HCT116 (cell line): ENCODE data around the gene PPP1R1C. TPM values are rescaled to one million over a fixed set of nuclear protein-coding genes. Genes with fewer than 3 reads are reported as not detected.
"Not testable (repeated sequence)": the region's sequence is repeated elsewhere in the genome, so short reads cannot be mapped to it uniquely, and the experiment has no call there.

Experiments used
- ATAC-seq: fragments of 200-7000 bp; cut with Tn5 transposase; 2 replicates; pipeline ENCODE4 v1.9.1; 2020; ENCODE audit warnings: mild to moderate bottlenecking, moderate library complexity
- BruUV-seq: library from RNA; stranded (reverse); fragments of 400-500 nt; replicated peaks from 2 replicates; lab custom pipeline; 2021; lab: Mats Ljungman, UMichigan
- CTCF ChIA-PET: fragments of 300-600 bp; sonication (Branson Sonifier 250); formaldehyde crosslinking; loops from one replicate; lab custom pipeline; 2021; ENCODE audit warnings: antibody characterized with exemption; lab: Charles Lee
- POLR2A ChIA-PET: fragments of 300-600, 350-600 bp; sonication (Branson Sonifier 250); formaldehyde crosslinking; loops from one replicate; lab custom pipeline; 2021; ENCODE audit warnings: antibody characterized with exemption; lab: Charles Lee
- RAD21 ChIA-PET, 2 experiments: fragments of 300-600 bp; sonication (Branson Sonifier 250); formaldehyde crosslinking; loops; one replicate each; lab custom pipeline; 2023; ENCODE audit warnings: low total read pairs in 2 of 2; ENCODE audit not compliant: uncharacterized antibody in 2 of 2, unreplicated experiment in 2 of 2, low non-redundant PET in 1 of 2; lab: Charles Lee
- DNase-seq: peaks from one replicate; pipeline ENCODE4 v3.0.0-alpha.2; 2010; ENCODE audit warnings: low read depth, low spot score
- H2AFZ ChIP-seq: fragments of 200-600 bp; shearing (Covaris generic), sonication (generic); 2 replicates; pipeline ENCODE4 v1.6.1; 2017; ENCODE audit warnings: low read depth, mixed run types, mixed read lengths, antibody characterized with exemption, low read length; ENCODE audit not compliant: poor library complexity, severe bottlenecking
- H3K27ac ChIP-seq: 2 replicates; pipeline ENCODE4 v1.5.1; 2012; ENCODE audit warnings: low read depth, low read length
- H3K27me3 ChIP-seq: fragments of 200-600 bp; sonication (generic); 2 replicates; pipeline ENCODE4 v1.6.1; 2016; ENCODE audit warnings: mixed run types, low read length, mixed read lengths; ENCODE audit not compliant: insufficient read depth
- H3K36me3 ChIP-seq, 2 experiments: fragments of 200-500 bp in 1 of 2; fragments of 200-600 bp in 1 of 2; sonication (Bioruptor generic) in 1 of 2; sonication (generic) in 1 of 2; 2 replicates each; pipeline versions ENCODE4 v1.5.1 to v1.6.1; 2014 to 2016; ENCODE audit warnings: low read length in 2 of 2, inconsistent platforms in 1 of 2, mixed read lengths in 1 of 2, mixed run types in 1 of 2; ENCODE audit not compliant: insufficient read depth in 2 of 2, control insufficient read depth in 1 of 2
- H3K4me1 ChIP-seq, 2 experiments: fragments of 200-600 bp in 1 of 2; sonication (generic) in 1 of 2; 2 replicates each; pipeline versions ENCODE4 v1.5.1 to v1.6.1; 2012 to 2017; ENCODE audit warnings: low read length in 2 of 2, inconsistent platforms in 1 of 2, mild to moderate bottlenecking in 1 of 2, mixed read lengths in 1 of 2, mixed run types in 1 of 2, moderate library complexity in 1 of 2; ENCODE audit not compliant: insufficient read depth in 2 of 2, control insufficient read depth in 1 of 2
- H3K4me2 ChIP-seq: fragments of 200-600 bp; sonication (generic); 2 replicates; pipeline ENCODE4 v1.6.1; 2017; ENCODE audit warnings: mixed run types, low read length, mixed read lengths
- H3K4me3 ChIP-seq, 2 experiments: fragments of 200-600 bp in 1 of 2; sonication (generic) in 1 of 2; replicated peaks in 1 of 2; 2 replicates each; pipeline ENCODE4 v1.5.1; 2011 to 2016; ENCODE audit warnings: low read length in 2 of 2, control low read depth in 1 of 2, low read depth in 1 of 2, mild to moderate bottlenecking in 1 of 2, mixed read lengths in 1 of 2, mixed run types in 1 of 2
- H3K79me2 ChIP-seq: fragments of 200-600 bp; sonication (generic); 2 replicates; pipeline ENCODE4 v1.6.1; 2017; ENCODE audit warnings: mild to moderate bottlenecking, mixed run types, low read length, moderate library complexity, mixed read lengths; ENCODE audit not compliant: insufficient read depth
- H3K9ac ChIP-seq: fragments of 200-600 bp; sonication (generic); 2 replicates; pipeline ENCODE4 v1.6.1; 2016; ENCODE audit warnings: low read length, mixed read lengths
- H3K9me2 ChIP-seq: fragments of 200-600 bp; sonication (generic), shearing (Covaris generic); 2 replicates; pipeline ENCODE4 v1.6.1; 2017; ENCODE audit warnings: mixed run types, mild to moderate bottlenecking, moderate library complexity; ENCODE audit not compliant: insufficient read depth
- H3K9me3 ChIP-seq, 2 experiments: fragments of 200-500 bp in 1 of 2; fragments of 200-600 bp in 1 of 2; sonication (Bioruptor generic) in 1 of 2; sonication (generic) in 1 of 2; 2 replicates each; pipeline ENCODE4 v1.6.1; 2014 to 2017; ENCODE audit warnings: low read length in 2 of 2, mixed read lengths in 2 of 2, inconsistent platforms in 1 of 2, low read depth in 1 of 2, mild to moderate bottlenecking in 1 of 2, mixed run types in 1 of 2, moderate library complexity in 1 of 2; ENCODE audit not compliant: control insufficient read depth in 1 of 2, insufficient read depth in 1 of 2
- H4K20me1 ChIP-seq: fragments of 200-600 bp; sonication (generic), shearing (Covaris generic); 2 replicates; pipeline ENCODE4 v1.6.1; 2017; ENCODE audit warnings: mixed run types, mild to moderate bottlenecking, moderate library complexity; ENCODE audit not compliant: insufficient read depth
- ATF3 ChIP-seq: IDR thresholded peaks from 2 replicates; pipeline ENCODE4 v1.6.1; 2012
- CBX3 ChIP-seq: IDR thresholded peaks from 2 replicates; pipeline ENCODE4 v1.6.1; 2012; ENCODE audit warnings: low read depth
- CTCF ChIP-seq, 3 experiments: fragments of 200-600 bp in 1 of 3; sonication (generic) in 1 of 3; IDR thresholded peaks in 2 of 3; conservative IDR thresholded peaks in 1 of 3; 2 replicates each; pipeline ENCODE4 v1.5.1; 2012 to 2017; ENCODE audit warnings: low read depth in 2 of 3, low read length in 2 of 3, antibody characterized with exemption in 1 of 3, borderline replicate concordance in 1 of 3, control low read depth in 1 of 3, mild to moderate bottlenecking in 1 of 3, mixed read lengths in 1 of 3, mixed run types in 1 of 3, moderate library complexity in 1 of 3; ENCODE audit not compliant: insufficient read depth in 1 of 3
- EGR1 ChIP-seq: IDR thresholded peaks from 2 replicates; pipeline ENCODE4 v1.6.1; 2012; ENCODE audit warnings: low read depth
- ELF1 ChIP-seq: IDR thresholded peaks from 2 replicates; pipeline ENCODE4 v1.6.1; 2012; ENCODE audit warnings: low read depth, borderline replicate concordance
- POLR2AphosphoS5 ChIP-seq: IDR thresholded peaks from 2 replicates; pipeline ENCODE4 v1.6.1; 2011; ENCODE audit warnings: mild to moderate bottlenecking, low read depth, low read length, moderate library complexity
- RAD21 ChIP-seq: IDR thresholded peaks from 2 replicates; pipeline ENCODE4 v1.6.1; 2012; ENCODE audit warnings: low read depth, mild to moderate bottlenecking
- SIN3A ChIP-seq: IDR thresholded peaks from 2 replicates; pipeline ENCODE4 v1.6.1; 2012; ENCODE audit warnings: low read depth
- ZBTB33 ChIP-seq: IDR thresholded peaks from 2 replicates; pipeline ENCODE4 v1.6.1; 2011; ENCODE audit warnings: mild to moderate bottlenecking, low read length, moderate library complexity; ENCODE audit not compliant: insufficient replicate concordance; ENCODE audit errors: extremely low read depth
- ZNF274 ChIP-seq: fragments of 200-500 bp; sonication (Bioruptor generic); IDR thresholded peaks from 2 replicates; pipeline ENCODE4 v1.6.1; 2014; ENCODE audit warnings: mild to moderate bottlenecking, low read depth, low read length, inconsistent platforms
- intact Hi-C: fragments of 100-400 bp; cut with micrococcal nuclease; formaldehyde crosslinking; loops from 2 replicates; pipeline ENCODE4 v1.10.0; 2022
- total RNA-seq: library from RNA; stranded (reverse); gene quantifications from one replicate; pipeline ENCODE4 v1.2.1, GENCODE V29; 2021; ENCODE audit not compliant: unreplicated experiment

Gene PPP1R1C
- total RNA-seq, 1 experiment from 2014 or later = 17.8 TPM

- TF ChIP-seq ZBTB33 = no peak
- no peak for TF ChIP-seq RAD21
- TF ChIP-seq, all 23 proteins: peak for 0
Measured at GRCh38 chr2:181959508-181959907, 26.1 kb upstream of the PPP1R1C start (continued).

- ATAC-seq, H3K9me3 ChIP-seq: not testable (repeated sequence)
Measured at GRCh38 chr2:181961167-181961566, 24.5 kb upstream of the PPP1R1C start.

GRCh38 chr2:181962142-181962541 is 23.5 kb upstream of the PPP1R1C start:
- ATAC-seq (no peak), DNase-seq (no peak)
- Histone ChIP-seq H4K20me1 (no peaks in the 10 kb centered on the region), H3K27ac (no peak overlapping the region), H2AFZ (no peak overlapping the region), H3K9me3 (0 out of 4 replicates have a peak, but pooled peaks cover 0 to 3% of the 10 kb centered on the region in 2 experiments), H3K4me2 (no peak overlapping the region), H3K27me3 (no peaks in the 10 kb centered on the region), H3K79me2 (peaks cover 39% of the 10 kb centered on the region), H3K4me3 (no peak overlapping the region), H3K9ac (no peak overlapping the region), H3K4me1 (peaks cover 35% of the 10 kb centered on the region in 2 experiments), H3K9me2 (no peaks in the 10 kb centered on the region), H3K36me3 (no peaks in the 10 kb centered on the region; a peak in 1 of 4 replicates)
- ChIA-PET RAD21 (no interaction called here), POLR2A (interaction anchor here (2.2 kb wide), 1 partner anchor 172 kb away, joined by 4 read pairs; no protein-coding TSS in a partner anchor), CTCF (no interaction called here)
- no TSS peak for BruUV-seq
- intact Hi-C loops = no loop called here
- TF ChIP-seq EGR1 (no peak), POLR2AphosphoS5 (no peak), CTCF (IDR thresholded peaks at IDR 0.05 in 2 of 3, conservative IDR thresholded peaks at IDR 0.05 in 1 of 3; ENCODE audit: borderline replicate concordance in 1 of 3, insufficient read depth in 1 of 3, low read depth in 2 of 3, low read length in 2 of 3) (no peak), ATF3 (no peak), CBX3 (no peak), ELF1 (no peak), ZNF274 (no peak), SIN3A (no peak)

More at GRCh38 chr2:181961167-181961566, 24.5 kb upstream of the PPP1R1C start:
- intact Hi-C loops, RAD21 ChIA-PET, H3K27ac ChIP-seq, H3K9ac ChIP-seq, H3K4me3 ChIP-seq, CTCF ChIA-PET, H4K20me1 ChIP-seq, H3K27me3 ChIP-seq, H2AFZ ChIP-seq, DNase-seq, H3K36me3 ChIP-seq, H3K4me2 ChIP-seq, BruUV-seq, H3K9me2 ChIP-seq: not testable (repeated sequence)
- peaks cover 38% of the 10 kb centered on the region for H3K79me2 ChIP-seq
- POLR2A ChIA-PET = interaction anchor here (2.2 kb wide), 1 partner anchor 171 kb away, joined by 4 read pairs; no protein-coding TSS in a partner anchor
- peaks cover 42 to 43% of the 10 kb centered on the region in 2 experiments for H3K4me1 ChIP-seq
